LHCN-M2 (cell line): Measurements from ENCODE around the gene SRSF4. TPM values are rescaled to one million over a fixed set of nuclear protein-coding genes. Genes with fewer than 3 reads are reported as not detected.
"Not testable (repeated sequence)": the region's sequence is repeated elsewhere in the genome, so short reads cannot be mapped to it uniquely, and the experiment has no call there.

Experiments used
- DNase-seq: peaks from one replicate; pipeline ENCODE4 v3.0.0-alpha.2; 2012; ENCODE audit warnings: low read depth
- polyA plus RNA-seq: library from polyadenylated mRNA; unstranded; fragments of >200 nt; gene quantifications from one replicate; pipeline ENCODE4 v1.2.1, GENCODE V29; 2012; ENCODE audit warnings: missing spikeins
- total RNA-seq: library from RNA; depleted of rRNA; stranded (reverse); fragments of >200 nt; gene quantifications from 2 replicates; pipeline ENCODE4 v1.2.3, GENCODE V29; 2014; rRNA removed

The SRSF4 gene
- 51.9 and 55.9 TPM in 2 replicates for total RNA-seq
- polyA plus RNA-seq, result 46.7 TPM

- peak; percentile 97 for DNase-seq
Observed at GRCh38 chr1:29181413-29182225, at the start of gene SRSF4. Gene SRSF4, minus strand, starts transcription at chr1:29181900. Its CDS starts 148 bp downstream, at chr1:29181752.

- DNase-seq, result peak; percentile 90
Observed at GRCh38 chr1:29230553-29231378, 49.1 kb upstream of the SRSF4 start, which contains the start of gene MECR. Gene MECR, minus strand, starts transcription at chr1:29230934. Its CDS starts 28 bp downstream, at chr1:29230906.

- no peak for DNase-seq
Observed at GRCh38 chr1:29230204-29230552, 48.5 kb upstream of the SRSF4 start.

- DNase-seq, result no peak
Observed at GRCh38 chr1:29227511-29227910, 45.8 kb upstream of the SRSF4 start.

GRCh38 chr1:29225361-29225760 lies 43.7 kb upstream of the SRSF4 start:
- no peak for DNase-seq

- no peak for DNase-seq
Observed at GRCh38 chr1:29224356-29224837, 42.7 kb upstream of the SRSF4 start.

- DNase-seq, result no peak
Observed at GRCh38 chr1:29223521-29223920, 41.8 kb upstream of the SRSF4 start.

GRCh38 chr1:29222686-29223085 lies 41.0 kb upstream of the SRSF4 start:
- DNase-seq, result no peak

- DNase-seq, result not testable (repeated sequence)
Observed at GRCh38 chr1:29222260-29222659, 40.6 kb upstream of the SRSF4 start.

GRCh38 chr1:29221296-29221695 lies 39.6 kb upstream of the SRSF4 start:
- DNase-seq, result no peak

GRCh38 chr1:29218223-29218622 lies 36.5 kb upstream of the SRSF4 start:
- no peak for DNase-seq

- no peak for DNase-seq
Observed at GRCh38 chr1:29217633-29218032, 35.9 kb upstream of the SRSF4 start.

- DNase-seq, result no peak
Observed at GRCh38 chr1:29213055-29213454, 31.4 kb upstream of the SRSF4 start.

GRCh38 chr1:29211086-29212030 lies 29.7 kb upstream of the SRSF4 start:
- peak; percentile 75 for DNase-seq

GRCh38 chr1:29210278-29211085 lies 28.8 kb upstream of the SRSF4 start:
- DNase-seq, result peak; percentile 48

GRCh38 chr1:29209173-29209572 lies 27.5 kb upstream of the SRSF4 start:
- DNase-seq, result peak; percentile 56

- no peak for DNase-seq
Observed at GRCh38 chr1:29208442-29208841, 26.7 kb upstream of the SRSF4 start.

GRCh38 chr1:29202584-29203340 lies 21.1 kb upstream of the SRSF4 start:
- DNase-seq, result peak; percentile 97

GRCh38 chr1:29202053-29202452 lies 20.4 kb upstream of the SRSF4 start:
- no peak for DNase-seq
